HepG2 (cell line): Measurements from ENCODE around the gene SMAD7. TPM values are rescaled to one million over a fixed set of nuclear protein-coding genes. Genes with fewer than 3 reads are reported as not detected.

Experiments used
- GFI1 ChIP-seq: sonication (generic); formaldehyde crosslinking; IDR thresholded peaks from 2 replicates; pipeline ENCODE4 v1.5.0; 2020; ENCODE audit warnings: missing genetic modification reagents, mild to moderate bottlenecking, borderline replicate concordance
- HHEX ChIP-seq: IDR thresholded peaks from 2 replicates; pipeline ENCODE4 v1.6.1; 2016; ENCODE audit warnings: control low read depth
- KDM5A ChIP-seq: fragments of 200-600 bp; sonication (generic); IDR thresholded peaks from 2 replicates; pipeline ENCODE4 v1.7.0; 2018; ENCODE audit warnings: antibody characterized with exemption, mild to moderate bottlenecking, low read length, borderline replicate concordance
- NAIF1 ChIP-seq: sonication (generic); formaldehyde crosslinking; IDR thresholded peaks from 2 replicates; pipeline ENCODE4 v1.5.0; 2020; ENCODE audit warnings: mild to moderate bottlenecking, missing genetic modification reagents, borderline replicate concordance
- NR2F2 ChIP-seq: IDR thresholded peaks from 2 replicates; pipeline ENCODE4 v1.6.1; 2012; ENCODE audit warnings: low read depth, inconsistent platforms, borderline replicate concordance
- PRMT3 ChIP-seq: sonication (generic); formaldehyde crosslinking; IDR thresholded peaks from 2 replicates; pipeline ENCODE4 v1.8.1; 2022; ENCODE audit warnings: low read depth, mild to moderate bottlenecking, moderate library complexity, missing genetic modification reagents, borderline replicate concordance
- SMYD3 ChIP-seq: sonication (generic); formaldehyde crosslinking; IDR thresholded peaks from 2 replicates; pipeline ENCODE4 v1.8.1; 2023; ENCODE audit warnings: mild to moderate bottlenecking, missing genetic modification reagents
- SNAPC4 ChIP-seq: sonication (generic); formaldehyde crosslinking; IDR thresholded peaks from 2 replicates; pipeline ENCODE4 v1.4.0; 2020; ENCODE audit warnings: mild to moderate bottlenecking, missing genetic modification reagents
- SOX6 ChIP-seq, 2 experiments: fragments of 450-650 bp in 1 of 2; sonication (generic) in 1 of 2; formaldehyde crosslinking in 1 of 2; IDR thresholded peaks; 2 replicates each; pipeline versions ENCODE4 v1.4.0 to v1.6.1; 2017 to 2020; ENCODE audit warnings: antibody characterized with exemption in 1 of 2, mild to moderate bottlenecking in 1 of 2, missing genetic modification reagents in 1 of 2
- ZNF510 ChIP-seq: sonication (generic); formaldehyde crosslinking; IDR thresholded peaks from 2 replicates; pipeline ENCODE4 v1.4.0; 2020; ENCODE audit warnings: low read depth, mild to moderate bottlenecking, missing genetic modification reagents
- ZNF616 ChIP-seq: sonication (generic); formaldehyde crosslinking; IDR thresholded peaks from 2 replicates; pipeline ENCODE4 v1.5.0; 2020; ENCODE audit warnings: low read depth, mild to moderate bottlenecking, missing genetic modification reagents
- ZNF724P ChIP-seq: sonication (generic); formaldehyde crosslinking; IDR thresholded peaks from 2 replicates; pipeline ENCODE4 v1.8.0; 2022; ENCODE audit warnings: missing genetic modification reagents, borderline replicate concordance
- ZNF737 ChIP-seq: sonication (generic); formaldehyde crosslinking; IDR thresholded peaks from 2 replicates; pipeline ENCODE4 v1.5.0; 2020; ENCODE audit warnings: missing genetic modification reagents, mild to moderate bottlenecking, borderline replicate concordance
- polyA plus RNA-seq, 8 experiments: library from polyadenylated mRNA; depleted of rRNA in 3 of 8; stranded (reverse) in 7 of 8; unstranded in 1 of 8; fragments of >200 nt; fragmentation: Illumina TruSeq in 4 of 8; extraction: Trizol in 4 of 8; gene quantifications; 2 replicates each; pipeline versions ENCODE4 v1.2.1 to v1.2.3, GENCODE V29; 2011 to 2016; ENCODE audit warnings: low read depth in 4 of 8, missing spikeins in 1 of 8, mixed read lengths in 1 of 8; ENCODE audit not compliant: insufficient read depth in 1 of 8
- total RNA-seq, 5 experiments: library from RNA; depleted of rRNA; stranded (reverse); fragments of >200 nt; fragmentation: Illumina TruSeq; extraction: Trizol; gene quantifications; 2 replicates each; pipeline ENCODE4 v1.2.3, GENCODE V29; 2016; ENCODE audit warnings: low read depth in 1 of 5
- TF ChIP-seq, protein P1 (sequence below): sonication (generic); formaldehyde crosslinking; conservative IDR thresholded peaks from 2 replicates; pipeline ENCODE4 v1.5.0; 2020; ENCODE audit warnings: missing genetic modification reagents
- TF ChIP-seq, protein P2 (sequence below): sonication (generic); formaldehyde crosslinking; IDR thresholded peaks from 2 replicates; pipeline ENCODE4 v1.4.0; 2020; ENCODE audit warnings: mild to moderate bottlenecking, missing genetic modification reagents

The SMAD7 gene
- total and polyA plus RNA-seq, 2 of the 13 experiments (the other 11 are each of a cell fraction or from before 2014, with no cell fraction given), result 17.4 to 24.7 TPM

DNA sequence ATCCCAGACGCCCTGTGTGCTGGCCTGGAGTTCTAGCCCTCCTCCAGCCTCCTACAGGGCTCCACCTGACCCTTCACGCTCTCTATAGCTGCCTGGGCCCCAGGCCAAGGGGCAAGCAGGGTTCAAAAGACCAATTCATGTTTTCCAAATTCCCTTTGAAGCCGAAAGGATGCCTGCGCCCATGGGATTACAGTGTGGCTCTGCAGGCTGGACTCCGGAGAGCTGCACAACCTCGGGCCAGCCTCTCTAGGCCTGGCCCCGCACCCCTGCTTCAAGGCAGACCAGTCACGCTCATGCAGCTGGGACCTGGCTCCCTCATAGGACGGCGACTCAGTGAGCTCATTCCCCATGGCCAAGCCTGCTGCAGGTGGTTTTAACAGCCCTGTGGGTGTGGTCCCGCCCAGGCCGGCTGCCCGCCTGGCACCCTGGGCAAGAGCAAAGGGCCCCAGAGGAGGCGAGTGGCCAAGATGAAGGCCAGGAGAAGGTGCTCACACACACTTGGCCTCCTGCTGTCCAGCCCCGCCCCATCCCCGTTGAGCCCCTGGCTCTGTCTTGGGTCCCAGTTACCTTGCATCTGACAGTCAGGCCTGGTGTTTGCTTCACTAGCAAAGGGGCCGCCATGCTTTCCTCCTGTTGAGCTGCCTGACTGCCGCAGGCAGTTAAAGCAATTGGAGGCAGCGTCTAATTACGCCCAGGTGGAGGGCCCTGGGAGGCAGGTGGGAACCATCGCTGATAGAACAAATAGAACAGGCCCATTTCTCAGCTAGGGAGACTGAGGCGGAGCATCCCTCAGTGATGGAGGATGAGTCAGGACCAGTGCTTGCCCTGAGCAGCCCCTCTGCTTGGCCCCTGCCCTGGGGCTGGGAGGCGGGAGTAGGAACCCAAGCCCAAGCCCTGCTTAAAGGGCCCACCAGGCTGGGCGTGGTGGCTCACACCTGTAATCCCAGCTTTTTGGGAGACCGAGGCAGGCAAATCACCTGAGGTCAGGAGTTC lies 56.9 kb downstream of the SMAD7 start (continued):
- TF ChIP-seq ZNF616, result no peak
- TF ChIP-seq NR2F2, result peak; percentile 89
- no peak for TF ChIP-seq SMYD3 (CRISPR knock-in tag)
- TF ChIP-seq SOX6 (IDR thresholded peaks at IDR 0.05), result no peak
- peak; percentile 85 for TF ChIP-seq SOX6 (CRISPR knock-in tag; IDR thresholded peaks at IDR 0.05)
- TF ChIP-seq, protein P1, sequence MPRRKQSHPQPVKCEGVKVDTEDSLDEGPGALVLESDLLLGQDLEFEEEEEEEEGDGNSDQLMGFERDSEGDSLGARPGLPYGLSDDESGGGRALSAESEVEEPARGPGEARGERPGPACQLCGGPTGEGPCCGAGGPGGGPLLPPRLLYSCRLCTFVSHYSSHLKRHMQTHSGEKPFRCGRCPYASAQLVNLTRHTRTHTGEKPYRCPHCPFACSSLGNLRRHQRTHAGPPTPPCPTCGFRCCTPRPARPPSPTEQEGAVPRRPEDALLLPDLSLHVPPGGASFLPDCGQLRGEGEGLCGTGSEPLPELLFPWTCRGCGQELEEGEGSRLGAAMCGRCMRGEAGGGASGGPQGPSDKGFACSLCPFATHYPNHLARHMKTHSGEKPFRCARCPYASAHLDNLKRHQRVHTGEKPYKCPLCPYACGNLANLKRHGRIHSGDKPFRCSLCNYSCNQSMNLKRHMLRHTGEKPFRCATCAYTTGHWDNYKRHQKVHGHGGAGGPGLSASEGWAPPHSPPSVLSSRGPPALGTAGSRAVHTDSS (CRISPR knock-in tag), result no peak
- no peak for TF ChIP-seq ZNF724P (CRISPR knock-in tag)
- TF ChIP-seq ZNF510 (CRISPR knock-in tag), result no peak
- TF ChIP-seq GFI1, result no peak
- TF ChIP-seq, protein P2, sequence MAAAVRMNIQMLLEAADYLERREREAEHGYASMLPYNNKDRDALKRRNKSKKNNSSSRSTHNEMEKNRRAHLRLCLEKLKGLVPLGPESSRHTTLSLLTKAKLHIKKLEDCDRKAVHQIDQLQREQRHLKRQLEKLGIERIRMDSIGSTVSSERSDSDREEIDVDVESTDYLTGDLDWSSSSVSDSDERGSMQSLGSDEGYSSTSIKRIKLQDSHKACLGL (CRISPR knock-in tag), result no peak
- TF ChIP-seq KDM5A, result no peak
- TF ChIP-seq NAIF1 (CRISPR knock-in tag), result no peak
- TF ChIP-seq SNAPC4, result no peak
- TF ChIP-seq PRMT3, result no peak
- TF ChIP-seq ZNF737, result no peak
- no peak for TF ChIP-seq HHEX (CRISPR knock-in tag)
